ENCODE measurements around the gene XPC. TPM values are rescaled to one million over a fixed set of nuclear protein-coding genes. Genes with fewer than 3 reads are reported as not detected.

The XPC gene
- total and polyA plus RNA-seq, 2 of the 8 experiments (the other 6 are each of a cell fraction or from before 2014, with no cell fraction given), result 8.8 to 27.3 TPM

GRCh38 chr3:14120111-14120920 lies 58.1 kb downstream of the XPC start (continued):
- TF ChIP-seq CTCF (IDR thresholded peaks at IDR 0.05; ENCODE audit: control extremely low read depth in 1 of 3, insufficient read depth in 1 of 3, low read depth in 1 of 3, low read length in 3 of 3), result no peak
- no peak for TF ChIP-seq TCF12 (IDR thresholded peaks at IDR 0.05; ENCODE audit: low read depth, low read length)
- TF ChIP-seq SP4 (IDR thresholded peaks at IDR 0.05; ENCODE audit: low read length), result no peak
- TF ChIP-seq SUZ12 (IDR thresholded peaks at IDR 0.05; ENCODE audit: low read length), result no peak

All from H1 (cell line).